Right atrium auricular region (tissue), 2 donors: ENCODE data around the gene LAMP5. TPM values are rescaled to one million over a fixed set of nuclear protein-coding genes. Genes with fewer than 3 reads are reported as not detected.

ENCODE experiments used
- DNase-seq: peaks from one replicate; pipeline ENCODE4 v3.0.0-alpha.2; 2019; ENCODE audit warnings: low spot score
- H3K27ac ChIP-seq, 2 donors: fragments of 200-600 bp; sonication (generic); 1 replicate in 1 of 2; 2 replicates in 1 of 2; pipeline ENCODE4 v1.5.1; 2016 to 2019
- H3K27me3 ChIP-seq, 2 donors: fragments of 200-600 bp; sonication (generic); one replicate each; pipeline versions ENCODE4 v1.5.1 to v1.6.0; 2017 to 2019
- H3K36me3 ChIP-seq: fragments of 200-600 bp; sonication (generic); one replicate; pipeline ENCODE4 v1.5.1; 2016
- H3K4me1 ChIP-seq, 2 donors: fragments of 200-600 bp; sonication (generic); one replicate each; pipeline versions ENCODE4 v1.5.1 to v1.6.0; 2017 to 2019
- H3K4me3 ChIP-seq, 2 donors: fragments of 200-600 bp; sonication (generic); 1 replicate in 1 of 2; 2 replicates in 1 of 2; pipeline ENCODE4 v1.5.1; 2017 to 2019; ENCODE audit warnings: mild to moderate bottlenecking in 1 of 2, moderate library complexity in 1 of 2
- H3K9me3 ChIP-seq, 2 donors: fragments of 200-600 bp; sonication (generic); one replicate each; pipeline ENCODE4 v1.5.1; 2019
- total RNA-seq, 2 donors: library from RNA; depleted of rRNA; stranded (reverse); fragments of >200 nt; gene quantifications; one replicate each; pipeline ENCODE4 v1.1.0, GENCODE V29; 2016
- TF ChIP-seq, protein P1 (sequence below), 2 donors: fragments of 200-600 bp; sonication (generic); IDR thresholded peaks; one replicate each; pipeline ENCODE4 v1.5.1; 2019; ENCODE audit warnings: antibody characterized with exemption in 2 of 2

LAMP5 gene
- total RNA-seq, 2 donors from 2014 or later, result not detected

DNA sequence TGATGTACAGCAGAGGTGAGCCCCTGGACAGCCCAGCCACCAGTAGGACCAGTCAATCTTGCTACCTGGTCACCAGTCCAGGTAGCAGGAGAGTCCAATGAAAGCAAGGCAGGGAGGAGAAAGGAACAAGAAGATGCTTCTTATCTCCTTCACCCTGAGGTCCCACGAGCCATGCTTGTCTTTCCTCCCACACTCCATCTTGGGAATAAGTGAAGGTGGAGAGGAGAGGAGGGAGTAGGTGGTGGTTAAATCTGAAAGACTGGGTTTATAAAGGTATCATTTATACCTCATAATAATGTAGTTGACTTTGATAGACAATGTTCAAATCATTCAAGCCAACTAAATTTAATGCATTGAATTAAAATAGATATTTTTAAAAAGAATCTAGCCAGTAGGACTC lies 35.9 kb downstream of the LAMP5 start:
- no peaks in the 10 kb centered on the region for H3K4me1 ChIP-seq
- TF ChIP-seq, protein P1, sequence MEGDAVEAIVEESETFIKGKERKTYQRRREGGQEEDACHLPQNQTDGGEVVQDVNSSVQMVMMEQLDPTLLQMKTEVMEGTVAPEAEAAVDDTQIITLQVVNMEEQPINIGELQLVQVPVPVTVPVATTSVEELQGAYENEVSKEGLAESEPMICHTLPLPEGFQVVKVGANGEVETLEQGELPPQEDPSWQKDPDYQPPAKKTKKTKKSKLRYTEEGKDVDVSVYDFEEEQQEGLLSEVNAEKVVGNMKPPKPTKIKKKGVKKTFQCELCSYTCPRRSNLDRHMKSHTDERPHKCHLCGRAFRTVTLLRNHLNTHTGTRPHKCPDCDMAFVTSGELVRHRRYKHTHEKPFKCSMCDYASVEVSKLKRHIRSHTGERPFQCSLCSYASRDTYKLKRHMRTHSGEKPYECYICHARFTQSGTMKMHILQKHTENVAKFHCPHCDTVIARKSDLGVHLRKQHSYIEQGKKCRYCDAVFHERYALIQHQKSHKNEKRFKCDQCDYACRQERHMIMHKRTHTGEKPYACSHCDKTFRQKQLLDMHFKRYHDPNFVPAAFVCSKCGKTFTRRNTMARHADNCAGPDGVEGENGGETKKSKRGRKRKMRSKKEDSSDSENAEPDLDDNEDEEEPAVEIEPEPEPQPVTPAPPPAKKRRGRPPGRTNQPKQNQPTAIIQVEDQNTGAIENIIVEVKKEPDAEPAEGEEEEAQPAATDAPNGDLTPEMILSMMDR (IDR thresholded peaks at IDR 0.05), result no peak
- peaks cover 0 to 7% of the 10 kb centered on the region in 2 donors for H3K9me3 ChIP-seq
- H3K27ac ChIP-seq, result no peak overlapping the region
- no peak for DNase-seq
- no peaks in the 10 kb centered on the region for H3K36me3 ChIP-seq
- no peak overlapping the region for H3K4me3 ChIP-seq
- H3K27me3 ChIP-seq, result no peaks in the 10 kb centered on the region

- no peaks in the 10 kb centered on the region for H3K27me3 ChIP-seq
- H3K36me3 ChIP-seq, result no peaks in the 10 kb centered on the region
- no peaks in the 10 kb centered on the region for H3K4me1 ChIP-seq
- H3K9me3 ChIP-seq, result peaks cover 0 to 7% of the 10 kb centered on the region in 2 donors
- no peak for DNase-seq
- H3K27ac ChIP-seq, result no peak overlapping the region
- H3K4me3 ChIP-seq, result no peak overlapping the region
- TF ChIP-seq, protein P1 (IDR thresholded peaks at IDR 0.05), result no peak
These were observed 36.5 kb downstream of the LAMP5 start for GRCh38 chr20:9550871-9551270.

DNA sequence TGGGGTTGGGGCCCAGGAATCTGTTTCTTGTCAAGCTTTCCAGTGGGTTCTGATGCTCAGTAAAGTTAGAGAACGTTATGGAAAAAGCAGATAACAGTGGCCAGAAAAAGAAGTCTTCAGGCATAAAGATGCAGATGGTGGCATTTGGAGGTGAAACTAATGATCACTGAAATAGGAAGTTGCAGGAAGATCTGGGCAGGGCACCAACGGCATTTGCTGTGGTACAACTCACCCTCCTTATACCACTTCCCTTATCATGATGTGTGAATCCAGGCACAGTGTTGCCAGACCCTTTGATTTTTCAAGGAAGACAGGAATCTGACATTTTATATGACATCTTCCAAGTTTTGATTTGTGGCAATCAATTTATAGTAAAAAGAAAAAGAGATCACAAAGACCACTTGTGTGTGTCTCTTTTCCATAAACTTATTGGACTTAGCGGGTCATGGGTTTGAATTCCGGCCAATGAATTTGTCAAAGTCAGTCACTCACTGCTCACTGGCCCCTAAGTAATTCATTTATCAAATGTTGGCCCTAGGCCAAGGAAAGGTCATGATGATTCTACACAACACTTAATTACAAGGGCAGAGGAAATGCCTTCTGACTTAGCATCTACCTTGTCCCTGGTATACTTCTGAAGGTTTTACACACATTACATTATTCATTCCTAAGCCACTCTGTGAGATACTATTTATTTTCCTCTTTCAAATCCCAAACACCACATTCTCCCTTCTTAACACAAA lies 37.6 kb downstream of the LAMP5 start:
- Histone ChIP-seq H3K4me1 (no peaks in the 10 kb centered on the region), H3K4me3 (no peak overlapping the region), H3K27me3 (no peaks in the 10 kb centered on the region), H3K36me3 (no peaks in the 10 kb centered on the region), H3K27ac (no peak overlapping the region), H3K9me3 (peaks cover 0 to 7% of the 10 kb centered on the region in 2 donors)
- DNase-seq, result no peak
- TF ChIP-seq, protein P1 (IDR thresholded peaks at IDR 0.05), result no peak

GRCh38 chr20:9555781-9556180 lies 41.4 kb downstream of the LAMP5 start:
- no peak for DNase-seq
- Histone ChIP-seq H3K4me1 (no peaks in the 10 kb centered on the region), H3K4me3 (no peak overlapping the region), H3K9me3 (peaks cover 0 to 7% of the 10 kb centered on the region in 2 donors), H3K36me3 (no peaks in the 10 kb centered on the region), H3K27me3 (no peaks in the 10 kb centered on the region), H3K27ac (no peak overlapping the region)
- TF ChIP-seq, protein P1 (IDR thresholded peaks at IDR 0.05), result no peak

GRCh38 chr20:9557411-9557810 lies 43.0 kb downstream of the LAMP5 start:
- Histone ChIP-seq H3K4me3 (no peak overlapping the region), H3K27ac (no peak overlapping the region), H3K36me3 (no peaks in the 10 kb centered on the region), H3K9me3 (peaks cover 0 to 7% of the 10 kb centered on the region in 2 donors), H3K4me1 (no peaks in the 10 kb centered on the region), H3K27me3 (no peaks in the 10 kb centered on the region)
- no peak for DNase-seq
- TF ChIP-seq, protein P1 (IDR thresholded peaks at IDR 0.05), result no peak
